Measurements from ENCODE around the gene COL15A1.

COL15A1 gene

GRCh38 chr9:98917746-98918487, 25.8 kb upstream of the COL15A1 start:
- no peak for DNase-seq

- DNase-seq = no peak
These were observed 22.0 kb upstream of the COL15A1 start for GRCh38 chr9:98921732-98922131.

- DNase-seq = no peak
These were observed 20.8 kb upstream of the COL15A1 start for GRCh38 chr9:98922721-98923435.

GRCh38 chr9:98923451-98924123, 20.1 kb upstream of the COL15A1 start:
- DNase-seq = no peak

- DNase-seq = no peak
These were observed 18.5 kb upstream of the COL15A1 start for GRCh38 chr9:98924946-98925820.

GRCh38 chr9:98925956-98926355, 17.8 kb upstream of the COL15A1 start:
- no peak for DNase-seq

- no peak for DNase-seq
These were observed 16.0 kb upstream of the COL15A1 start for GRCh38 chr9:98927724-98928123.

GRCh38 chr9:98929071-98929470, 14.6 kb upstream of the COL15A1 start:
- no peak for DNase-seq

- no peak for DNase-seq
These were observed 13.8 kb upstream of the COL15A1 start for GRCh38 chr9:98929895-98930341.

GRCh38 chr9:98930792-98931191, 12.9 kb upstream of the COL15A1 start:
- no peak for DNase-seq

- DNase-seq = no peak
These were observed 11.9 kb upstream of the COL15A1 start for GRCh38 chr9:98931600-98932389.

- DNase-seq = no peak
These were observed 10.5 kb upstream of the COL15A1 start for GRCh38 chr9:98933185-98933584.

GRCh38 chr9:98933890-98934289, 9.8 kb upstream of the COL15A1 start:
- no peak for DNase-seq

GRCh38 chr9:98935071-98935505, 8.6 kb upstream of the COL15A1 start:
- DNase-seq = no peak

- DNase-seq = no peak
These were observed 3.4 kb upstream of the COL15A1 start for GRCh38 chr9:98940276-98940675.

- no peak for DNase-seq
These were observed 1.7 kb upstream of the COL15A1 start for GRCh38 chr9:98941946-98942523.

- no peak for DNase-seq
These were observed 613 bp upstream of the COL15A1 start for GRCh38 chr9:98942906-98943681.

GRCh38 chr9:98944057-98944733, 488 bp downstream of the COL15A1 start:
- DNase-seq = no peak

GRCh38 chr9:98944734-98945074, 997 bp downstream of the COL15A1 start:
- no peak for DNase-seq

GRCh38 chr9:98949565-98949964, 5.9 kb downstream of the COL15A1 start:
- no peak for DNase-seq
